Activated CD8-positive, alpha-beta memory T cell treated with anti-CD3 and anti-CD28 coated beads, Interleukin-2, amount 10 ng/mL, durations not matched to agents 7 days and 5 days (primary cell): ENCODE data around the gene SRPX2. TPM values are rescaled to one million over a fixed set of nuclear protein-coding genes. Genes with fewer than 3 reads are reported as not detected.
A peak's percentile ranks its signal among the peaks of the same experiment; 100 is the strongest.

ENCODE experiments used
- ATAC-seq: fragments of 150-1000 bp; cut with Tn5 transposase; one replicate; pipeline ENCODE4 v1.10.0; 2021; ENCODE audit warnings: moderate library complexity
- CTCF ChIA-PET: fragments of 350-600 bp; sonication (Branson Sonifier 250); formaldehyde crosslinking; loops from one replicate; lab custom pipeline; 2021; ENCODE audit warnings: antibody characterized with exemption; lab: Charles Lee
- DNase-seq: peaks from one replicate; pipeline ENCODE4 v3.0.0-alpha.2; 2020
- H3K27ac Mint-ChIP-seq: one replicate; pipeline ENCODE4 v1.8.0; 2021; ENCODE audit warnings: mild to moderate bottlenecking, mixed read lengths
- H3K27me3 Mint-ChIP-seq: one replicate; pipeline ENCODE4 v1.8.0; 2021; ENCODE audit warnings: mixed read lengths
- H3K36me3 Mint-ChIP-seq: one replicate; pipeline ENCODE4 v1.8.0; 2021; ENCODE audit warnings: mild to moderate bottlenecking, mixed read lengths
- H3K4me1 Mint-ChIP-seq: one replicate; pipeline ENCODE4 v1.8.0; 2021; ENCODE audit warnings: mixed read lengths
- H3K4me3 Mint-ChIP-seq: one replicate; pipeline ENCODE4 v1.8.0; 2021; ENCODE audit warnings: mild to moderate bottlenecking, moderate library complexity, mixed read lengths
- H3K9me3 Mint-ChIP-seq: one replicate; pipeline ENCODE4 v1.8.0; 2022; ENCODE audit warnings: low read depth, mixed read lengths
- total RNA-seq, 2 experiments: library from RNA; stranded (reverse); gene quantifications; one replicate each; pipeline ENCODE4 v1.2.3, GENCODE V29; 2021

Gene SRPX2, protein sequence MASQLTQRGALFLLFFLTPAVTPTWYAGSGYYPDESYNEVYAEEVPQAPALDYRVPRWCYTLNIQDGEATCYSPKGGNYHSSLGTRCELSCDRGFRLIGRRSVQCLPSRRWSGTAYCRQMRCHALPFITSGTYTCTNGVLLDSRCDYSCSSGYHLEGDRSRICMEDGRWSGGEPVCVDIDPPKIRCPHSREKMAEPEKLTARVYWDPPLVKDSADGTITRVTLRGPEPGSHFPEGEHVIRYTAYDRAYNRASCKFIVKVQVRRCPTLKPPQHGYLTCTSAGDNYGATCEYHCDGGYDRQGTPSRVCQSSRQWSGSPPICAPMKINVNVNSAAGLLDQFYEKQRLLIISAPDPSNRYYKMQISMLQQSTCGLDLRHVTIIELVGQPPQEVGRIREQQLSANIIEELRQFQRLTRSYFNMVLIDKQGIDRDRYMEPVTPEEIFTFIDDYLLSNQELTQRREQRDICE
- not detected for total RNA-seq

DNA sequence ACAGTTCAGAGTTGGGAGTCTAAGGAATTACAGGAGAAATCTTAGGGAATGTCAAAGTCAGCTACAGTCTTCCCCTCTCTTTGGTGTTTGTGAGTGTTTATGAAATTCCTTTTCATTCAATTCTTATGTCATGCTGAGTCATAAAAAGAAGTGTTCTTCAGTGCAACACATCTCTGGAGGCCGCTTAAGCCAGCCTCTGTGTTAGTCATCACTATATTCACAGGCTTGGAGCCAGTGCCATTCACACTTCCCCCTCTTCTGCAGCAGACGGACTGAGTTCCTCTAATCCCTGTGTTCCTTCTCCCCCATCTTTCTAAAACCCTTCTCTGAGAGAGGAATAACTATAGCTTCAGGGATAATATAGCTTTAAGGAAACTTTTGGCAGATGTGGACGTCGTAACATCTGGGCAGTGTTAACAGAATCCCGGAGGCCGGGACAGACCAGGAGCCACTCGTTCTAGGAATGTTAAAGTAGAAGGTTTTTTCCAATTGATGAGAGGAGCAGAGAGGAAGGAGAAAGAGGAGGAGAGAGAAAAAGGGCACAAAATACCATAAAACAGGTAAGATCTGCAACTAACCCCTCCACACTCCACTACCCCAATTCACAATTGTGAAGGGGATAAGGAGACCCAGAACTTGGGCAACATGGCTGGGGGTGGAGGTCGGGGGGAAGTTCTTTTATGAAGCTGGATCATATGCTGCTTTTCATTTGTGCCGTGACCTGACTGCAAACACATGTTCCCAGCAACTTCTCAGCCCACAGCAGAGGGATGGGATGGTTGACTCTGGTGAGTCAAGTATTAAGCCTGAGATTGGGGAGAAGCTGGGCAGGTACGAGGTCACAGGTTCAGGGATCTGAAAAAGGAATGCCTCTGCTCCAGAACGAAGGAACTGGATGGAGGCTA is at the start of gene SRPX2:
Gene SRPX2, plus strand, starts transcription at position 244 of the 905 bp plus-strand sequence. CDS start 2,124 bp downstream, outside the sequence.
- no peak within 1 kb of the TSS for H3K27ac Mint-ChIP-seq
- no peak for ATAC-seq
- no peak within 1 kb of the TSS for H3K4me3 Mint-ChIP-seq
- H3K9me3 Mint-ChIP-seq = no peaks in the 10 kb centered on the region
- H3K27me3 Mint-ChIP-seq = peaks cover 23% of the 10 kb centered on the region
- H3K36me3 Mint-ChIP-seq = no peaks in the 10 kb centered on the region
- H3K4me1 Mint-ChIP-seq = no peaks in the 10 kb centered on the region
- CTCF ChIA-PET = no interaction called here
- DNase-seq = no peak

GRCh38 chrX:100596601-100597000 is 47.4 kb upstream of the SRPX2 start:
- CTCF ChIA-PET = no interaction called here
- H3K36me3 Mint-ChIP-seq = no peaks in the 10 kb centered on the region
- no peaks in the 10 kb centered on the region for H3K9me3 Mint-ChIP-seq
- no peak overlapping the region for H3K4me3 Mint-ChIP-seq
- H3K4me1 Mint-ChIP-seq = no peaks in the 10 kb centered on the region
- no peak overlapping the region for H3K27ac Mint-ChIP-seq
- peaks cover 7% of the 10 kb centered on the region for H3K27me3 Mint-ChIP-seq
- ATAC-seq = no peak
- DNase-seq = no peak

DNA sequence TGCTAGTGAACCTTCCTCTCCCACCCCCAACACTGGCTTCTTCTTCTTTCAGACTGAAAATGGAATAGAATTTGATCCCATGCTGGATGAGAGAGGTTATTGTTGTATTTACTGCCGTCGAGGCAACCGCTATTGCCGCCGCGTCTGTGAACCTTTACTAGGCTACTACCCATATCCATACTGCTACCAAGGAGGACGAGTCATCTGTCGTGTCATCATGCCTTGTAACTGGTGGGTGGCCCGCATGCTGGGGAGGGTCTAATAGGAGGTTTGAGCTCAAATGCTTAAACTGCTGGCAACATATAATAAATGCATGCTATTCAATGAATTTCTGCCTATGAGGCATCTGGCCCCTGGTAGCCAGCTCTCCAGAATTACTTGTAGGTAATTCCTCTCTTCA is 44.5 kb upstream of the SRPX2 start:
- no peaks in the 10 kb centered on the region for H3K36me3 Mint-ChIP-seq
- no peak overlapping the region for H3K4me3 Mint-ChIP-seq
- CTCF ChIA-PET = no interaction called here
- no peaks in the 10 kb centered on the region for H3K9me3 Mint-ChIP-seq
- H3K4me1 Mint-ChIP-seq = no peaks in the 10 kb centered on the region
- DNase-seq (no peak), ATAC-seq (no peak)
- H3K27ac Mint-ChIP-seq = no peak overlapping the region
- H3K27me3 Mint-ChIP-seq = peaks cover 7% of the 10 kb centered on the region

DNA sequence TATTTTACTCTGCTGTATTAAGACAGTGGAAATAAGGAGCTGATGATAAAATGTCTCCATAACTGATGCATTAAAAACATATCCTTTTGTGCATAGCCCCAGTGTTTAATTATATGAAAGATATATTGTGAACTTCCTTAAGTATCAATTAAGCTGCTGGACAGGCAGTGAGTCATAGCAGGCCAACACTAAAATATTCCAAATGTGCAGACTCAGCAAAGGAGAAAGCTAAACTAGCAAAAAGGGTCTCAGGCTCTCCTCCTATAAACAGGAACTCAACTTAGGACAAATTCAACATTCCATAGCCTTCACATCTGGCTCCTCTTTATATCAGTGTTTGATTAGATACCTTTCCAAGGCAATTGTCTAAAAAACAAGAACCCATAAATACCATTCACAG is 43.7 kb upstream of the SRPX2 start:
- ATAC-seq = no peak
- Mint-ChIP-seq H3K27me3 (peaks cover 7% of the 10 kb centered on the region), H3K27ac (no peak overlapping the region), H3K4me1 (no peaks in the 10 kb centered on the region), H3K36me3 (no peaks in the 10 kb centered on the region), H3K9me3 (no peaks in the 10 kb centered on the region), H3K4me3 (no peak overlapping the region)
- CTCF ChIA-PET = no interaction called here
- no peak for DNase-seq

DNA sequence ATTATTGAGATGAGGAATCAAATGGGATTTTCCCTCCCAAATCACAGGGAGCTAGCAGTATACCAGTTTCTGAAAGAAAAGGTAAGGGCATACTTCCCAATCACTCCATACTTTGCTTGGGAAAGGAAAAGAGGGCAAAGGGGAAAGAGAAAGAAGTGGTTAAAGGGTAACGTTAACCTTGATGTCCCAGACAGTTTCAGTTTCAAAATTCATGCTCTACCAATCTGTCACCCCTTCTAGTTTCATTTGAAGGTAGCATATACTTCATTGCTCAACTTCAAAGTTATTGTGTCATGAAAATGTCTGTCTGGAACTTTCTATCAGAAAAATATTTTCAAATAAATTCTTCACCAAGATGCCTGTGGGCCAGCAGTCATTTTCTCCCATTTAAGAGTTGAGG is 43.2 kb upstream of the SRPX2 start:
- no peak for ATAC-seq
- CTCF ChIA-PET = no interaction called here
- Mint-ChIP-seq H3K4me1 (no peaks in the 10 kb centered on the region), H3K36me3 (no peaks in the 10 kb centered on the region), H3K27me3 (peaks cover 7% of the 10 kb centered on the region), H3K27ac (no peak overlapping the region), H3K9me3 (no peaks in the 10 kb centered on the region), H3K4me3 (no peak overlapping the region)
- no peak for DNase-seq

- Mint-ChIP-seq H3K36me3 (no peaks in the 10 kb centered on the region), H3K27ac (no peak overlapping the region), H3K4me3 (no peak overlapping the region), H3K4me1 (peaks cover 4% of the 10 kb centered on the region), H3K9me3 (no peaks in the 10 kb centered on the region), H3K27me3 (peaks cover 18% of the 10 kb centered on the region)
- CTCF ChIA-PET = no interaction called here
- ATAC-seq (no peak), DNase-seq (no peak)
These were observed 37.2 kb upstream of the SRPX2 start for GRCh38 chrX:100606753-100607152.

DNA sequence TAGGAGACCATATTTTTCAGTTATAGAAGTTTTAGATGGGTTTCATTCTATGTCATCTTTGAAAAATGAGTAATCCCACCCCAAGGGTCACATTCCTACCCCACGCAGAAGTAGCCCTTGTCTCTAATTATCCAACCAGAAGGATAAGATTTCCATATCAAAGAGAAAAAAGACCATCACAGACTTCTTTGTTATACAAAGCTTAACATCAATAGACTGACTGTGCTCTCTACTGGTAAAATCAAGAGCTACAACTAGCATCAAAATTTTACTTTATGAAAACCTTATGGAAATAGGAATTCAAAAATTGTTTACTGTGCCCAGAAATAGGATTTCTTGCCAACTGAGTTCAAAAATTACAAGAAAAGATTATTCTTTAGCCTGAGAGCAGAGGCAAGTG is 34.4 kb upstream of the SRPX2 start:
- H3K27me3 Mint-ChIP-seq = peaks cover 27% of the 10 kb centered on the region
- DNase-seq (no peak), ATAC-seq (no peak)
- no peak overlapping the region for H3K4me3 Mint-ChIP-seq
- no peaks in the 10 kb centered on the region for H3K36me3 Mint-ChIP-seq
- H3K4me1 Mint-ChIP-seq = peaks cover 4% of the 10 kb centered on the region
- CTCF ChIA-PET = no interaction called here
- H3K9me3 Mint-ChIP-seq = no peaks in the 10 kb centered on the region
- no peak overlapping the region for H3K27ac Mint-ChIP-seq

DNA sequence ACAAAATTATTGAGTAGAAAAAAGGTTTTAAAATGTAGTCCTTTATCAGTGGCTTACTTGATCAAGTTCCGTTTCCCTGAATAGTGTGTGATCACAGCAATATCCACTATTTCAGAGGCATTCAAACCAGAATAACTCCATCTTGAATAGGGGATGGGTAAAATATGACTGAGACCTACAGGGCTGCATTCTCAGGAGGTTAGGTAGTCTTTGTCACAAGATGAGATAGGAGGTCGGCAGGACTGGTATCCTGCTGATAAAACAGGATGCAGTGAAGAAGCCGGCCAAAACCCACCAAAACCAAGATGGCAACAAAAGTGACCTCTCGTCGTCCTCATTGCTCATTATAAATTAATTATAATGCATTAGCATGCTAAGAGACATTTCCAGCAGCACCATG is 32.0 kb upstream of the SRPX2 start:
- CTCF ChIA-PET = no interaction called here
- H3K27ac Mint-ChIP-seq = no peak overlapping the region
- ATAC-seq (no peak), DNase-seq (no peak)
- H3K36me3 Mint-ChIP-seq = no peaks in the 10 kb centered on the region
- peaks cover 29% of the 10 kb centered on the region for H3K27me3 Mint-ChIP-seq
- peaks cover under 1% of the 10 kb centered on the region for H3K4me1 Mint-ChIP-seq
- H3K4me3 Mint-ChIP-seq = no peak overlapping the region
- no peaks in the 10 kb centered on the region for H3K9me3 Mint-ChIP-seq

DNA sequence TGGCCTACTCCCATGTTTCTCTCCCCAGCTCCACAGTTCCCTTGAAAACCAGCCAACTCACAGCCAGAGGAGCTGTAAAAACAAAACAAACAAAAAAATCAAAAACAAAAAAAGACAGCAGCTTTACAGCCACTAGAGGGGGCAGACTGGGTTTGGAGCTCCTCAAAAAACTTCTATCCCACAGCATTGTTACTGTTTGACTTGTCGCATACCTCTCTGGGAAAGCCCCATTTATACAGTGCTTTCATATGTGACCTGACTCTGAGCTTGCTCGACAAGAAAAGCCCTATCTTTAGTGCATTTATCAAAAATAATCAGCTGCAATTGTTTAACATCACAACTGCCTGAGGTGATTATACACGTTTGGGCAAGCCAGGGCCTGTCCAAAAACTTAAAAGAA is 29.0 kb upstream of the SRPX2 start:
- Mint-ChIP-seq H3K9me3 (no peaks in the 10 kb centered on the region), H3K27ac (no peak overlapping the region), H3K4me3 (no peak overlapping the region), H3K36me3 (no peaks in the 10 kb centered on the region), H3K27me3 (peaks cover 21% of the 10 kb centered on the region), H3K4me1 (no peaks in the 10 kb centered on the region)
- no peak for ATAC-seq
- CTCF ChIA-PET = interaction anchor here (1.0 to 1.4 kb wide), 2 partner anchors 11 to 21 kb away, joined by 3 to 4 read pairs; no protein-coding TSS in a partner anchor
- DNase-seq = no peak

DNA sequence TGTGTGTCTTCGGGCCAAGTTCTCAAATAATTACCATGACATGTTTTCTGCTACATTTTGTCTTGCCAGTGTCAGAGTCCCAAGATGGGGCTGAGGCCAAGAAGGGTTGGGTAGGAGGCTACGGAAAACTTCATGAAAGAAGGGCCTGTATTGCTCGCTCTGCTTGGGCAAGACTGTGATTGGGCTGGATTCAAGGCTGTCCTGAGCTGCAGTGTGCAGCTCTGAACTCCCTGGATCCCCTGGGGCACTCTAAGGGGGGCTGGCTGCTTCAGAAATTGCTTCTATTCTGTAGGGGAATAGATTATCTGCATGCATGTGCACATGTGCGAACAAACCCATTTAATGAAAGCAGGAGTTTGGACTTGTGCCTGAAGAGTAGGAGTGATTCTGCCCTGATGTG is 21.0 kb upstream of the SRPX2 start:
- H3K9me3 Mint-ChIP-seq = no peaks in the 10 kb centered on the region
- no peaks in the 10 kb centered on the region for H3K36me3 Mint-ChIP-seq
- peaks cover 9% of the 10 kb centered on the region for H3K4me1 Mint-ChIP-seq
- no peak overlapping the region for H3K27ac Mint-ChIP-seq
- no peak for DNase-seq
- ATAC-seq = no peak
- CTCF ChIA-PET = no interaction called here
- H3K27me3 Mint-ChIP-seq = peaks cover 23% of the 10 kb centered on the region
- H3K4me3 Mint-ChIP-seq = no peak overlapping the region

GRCh38 chrX:100625985-100626491 is 18.0 kb upstream of the SRPX2 start:
- Mint-ChIP-seq H3K9me3 (no peaks in the 10 kb centered on the region), H3K4me1 (peaks cover 9% of the 10 kb centered on the region), H3K27me3 (peaks cover 33% of the 10 kb centered on the region), H3K27ac (peak overlapping the region; percentile 11), H3K36me3 (no peaks in the 10 kb centered on the region), H3K4me3 (no peak overlapping the region)
- CTCF ChIA-PET = interaction anchor here (1.3 to 1.5 kb wide), 2 partner anchors 11 to 142 kb away, joined by 3 to 4 read pairs; no protein-coding TSS in a partner anchor
- DNase-seq = peak; percentile 60
- peak; percentile 27 for ATAC-seq

- Mint-ChIP-seq H3K36me3 (no peaks in the 10 kb centered on the region), H3K4me1 (peaks cover 2% of the 10 kb centered on the region), H3K9me3 (no peaks in the 10 kb centered on the region), H3K27ac (no peak overlapping the region), H3K4me3 (no peak overlapping the region), H3K27me3 (peaks cover 46% of the 10 kb centered on the region)
- no peak for ATAC-seq
- no peak for DNase-seq
- CTCF ChIA-PET = no interaction called here
These were observed 9.0 kb upstream of the SRPX2 start for GRCh38 chrX:100635040-100635439.

- Mint-ChIP-seq H3K9me3 (no peaks in the 10 kb centered on the region), H3K27ac (no peak overlapping the region), H3K4me3 (no peak overlapping the region), H3K27me3 (peaks cover 42% of the 10 kb centered on the region), H3K4me1 (peaks cover 2% of the 10 kb centered on the region), H3K36me3 (no peaks in the 10 kb centered on the region)
- no peak for ATAC-seq
- CTCF ChIA-PET = interaction anchor here (1.1 kb wide), 1 partner anchor 21 kb away, joined by 3 read pairs; no protein-coding TSS in a partner anchor
- no peak for DNase-seq
These were observed 8.0 kb upstream of the SRPX2 start for GRCh38 chrX:100635989-100636320.
